IMR-90 (cell line): ENCODE data around the gene TSKS.

ENCODE experiments used
- BHLHE40 ChIP-seq: fragments of 150-350 bp; IDR thresholded peaks from 2 replicates; pipeline ENCODE4 v1.6.1; 2016; ENCODE audit warnings: mild to moderate bottlenecking, low read depth, low read length
- CHD1 ChIP-seq: IDR thresholded peaks from 2 replicates; pipeline ENCODE4 v1.6.1; 2012; ENCODE audit warnings: low read depth, low read length, improper control_type of control experiment
- CTCF ChIP-seq: conservative IDR thresholded peaks from 2 replicates; pipeline ENCODE4 v1.5.1; 2012; ENCODE audit warnings: mild to moderate bottlenecking, low read depth, low read length, improper control_type of control experiment
- ELK1 ChIP-seq: fragments of 150-350 bp; IDR thresholded peaks from 2 replicates; pipeline ENCODE4 v1.6.1; 2016; ENCODE audit warnings: low read depth, mild to moderate bottlenecking, low read length, moderate library complexity, borderline replicate concordance
- MAFK ChIP-seq: IDR thresholded peaks from 2 replicates; pipeline ENCODE4 v1.6.1; 2012; ENCODE audit warnings: low read depth, low read length, improper control_type of control experiment
- MAZ ChIP-seq: IDR thresholded peaks from 2 replicates; pipeline ENCODE4 v1.6.1; 2012; ENCODE audit warnings: low read depth, mild to moderate bottlenecking, low read length, improper control_type of control experiment, moderate library complexity, borderline replicate concordance
- MXI1 ChIP-seq: IDR thresholded peaks from 2 replicates; pipeline ENCODE4 v1.6.1; 2012; ENCODE audit warnings: low read depth, mild to moderate bottlenecking, low read length, moderate library complexity, borderline replicate concordance
- POLR2A ChIP-seq: IDR thresholded peaks from 2 replicates; pipeline ENCODE4 v1.6.1; 2012; ENCODE audit warnings: mild to moderate bottlenecking, low read depth, low read length
- RAD21 ChIP-seq: IDR thresholded peaks from 2 replicates; pipeline ENCODE4 v1.6.1; 2012; ENCODE audit warnings: low read length, improper control_type of control experiment
- RFX5 ChIP-seq: IDR thresholded peaks from 2 replicates; pipeline ENCODE4 v1.8.0; 2012; ENCODE audit warnings: low read depth, mild to moderate bottlenecking, low read length, moderate library complexity
- SMC3 ChIP-seq: fragments of 150-350 bp; IDR thresholded peaks from 2 replicates; pipeline ENCODE4 v1.6.1; 2016; ENCODE audit warnings: low read depth, mild to moderate bottlenecking, antibody characterized with exemption, low read length, moderate library complexity
- USF2 ChIP-seq: fragments of 150-350 bp; IDR thresholded peaks from 2 replicates; pipeline ENCODE4 v1.6.1; 2017; ENCODE audit warnings: mild to moderate bottlenecking, antibody characterized with exemption, low read length, low read depth

- TF ChIP-seq CTCF (no peak), RFX5 (no peak), RAD21 (no peak), CHD1 (no peak), MAFK (no peak), USF2 (no peak), SMC3 (no peak), POLR2A (no peak), MXI1 (no peak), ELK1 (no peak), BHLHE40 (no peak), MAZ (no peak)
These were observed 37.7 kb upstream of the TSKS start for GRCh38 chr19:49800771-49801170.
